ENCODE measurements around the gene NGEF.
"Not testable (repeated sequence)": the region's sequence is repeated elsewhere in the genome, so short reads cannot be mapped to it uniquely, and the experiment has no call there.

The NGEF gene

DNA sequence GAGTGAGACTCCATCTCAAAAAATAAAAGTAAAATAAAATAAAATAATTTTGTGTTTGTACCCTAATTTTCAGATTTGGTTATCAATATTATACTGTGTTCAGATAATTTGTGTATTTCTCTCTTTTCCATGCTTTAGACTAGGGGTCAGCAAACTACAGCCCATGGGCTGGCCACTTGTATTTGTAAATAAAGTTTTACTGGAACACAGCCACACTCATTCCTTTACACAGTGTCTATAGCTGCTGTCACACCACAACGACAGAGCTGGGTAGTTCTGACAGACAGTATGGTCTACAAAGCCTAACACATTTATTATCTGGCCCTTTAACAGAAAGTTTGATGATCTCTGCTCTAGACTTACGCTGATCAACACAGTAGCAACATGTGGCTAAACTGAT, 99.2 kb downstream of the NGEF start:
- Mint-ChIP-seq H3K36me3 (ENCODE audit: low read depth) (peaks cover 4% of the 10 kb centered on the region), H3K4me1 (no peaks in the 10 kb centered on the region), H3K27me3 (ENCODE audit: low read depth) (peaks cover 6% of the 10 kb centered on the region), H3K27ac (no peak overlapping the region), H3K9me3 (peaks cover 25% of the 10 kb centered on the region), H3K4me3 (no peak overlapping the region)
- TF ChIP-seq, protein P1, sequence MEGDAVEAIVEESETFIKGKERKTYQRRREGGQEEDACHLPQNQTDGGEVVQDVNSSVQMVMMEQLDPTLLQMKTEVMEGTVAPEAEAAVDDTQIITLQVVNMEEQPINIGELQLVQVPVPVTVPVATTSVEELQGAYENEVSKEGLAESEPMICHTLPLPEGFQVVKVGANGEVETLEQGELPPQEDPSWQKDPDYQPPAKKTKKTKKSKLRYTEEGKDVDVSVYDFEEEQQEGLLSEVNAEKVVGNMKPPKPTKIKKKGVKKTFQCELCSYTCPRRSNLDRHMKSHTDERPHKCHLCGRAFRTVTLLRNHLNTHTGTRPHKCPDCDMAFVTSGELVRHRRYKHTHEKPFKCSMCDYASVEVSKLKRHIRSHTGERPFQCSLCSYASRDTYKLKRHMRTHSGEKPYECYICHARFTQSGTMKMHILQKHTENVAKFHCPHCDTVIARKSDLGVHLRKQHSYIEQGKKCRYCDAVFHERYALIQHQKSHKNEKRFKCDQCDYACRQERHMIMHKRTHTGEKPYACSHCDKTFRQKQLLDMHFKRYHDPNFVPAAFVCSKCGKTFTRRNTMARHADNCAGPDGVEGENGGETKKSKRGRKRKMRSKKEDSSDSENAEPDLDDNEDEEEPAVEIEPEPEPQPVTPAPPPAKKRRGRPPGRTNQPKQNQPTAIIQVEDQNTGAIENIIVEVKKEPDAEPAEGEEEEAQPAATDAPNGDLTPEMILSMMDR (IDR thresholded peaks at IDR 0.05; ENCODE audit: unreplicated experiment in 3 of 3) = no peak

DNA sequence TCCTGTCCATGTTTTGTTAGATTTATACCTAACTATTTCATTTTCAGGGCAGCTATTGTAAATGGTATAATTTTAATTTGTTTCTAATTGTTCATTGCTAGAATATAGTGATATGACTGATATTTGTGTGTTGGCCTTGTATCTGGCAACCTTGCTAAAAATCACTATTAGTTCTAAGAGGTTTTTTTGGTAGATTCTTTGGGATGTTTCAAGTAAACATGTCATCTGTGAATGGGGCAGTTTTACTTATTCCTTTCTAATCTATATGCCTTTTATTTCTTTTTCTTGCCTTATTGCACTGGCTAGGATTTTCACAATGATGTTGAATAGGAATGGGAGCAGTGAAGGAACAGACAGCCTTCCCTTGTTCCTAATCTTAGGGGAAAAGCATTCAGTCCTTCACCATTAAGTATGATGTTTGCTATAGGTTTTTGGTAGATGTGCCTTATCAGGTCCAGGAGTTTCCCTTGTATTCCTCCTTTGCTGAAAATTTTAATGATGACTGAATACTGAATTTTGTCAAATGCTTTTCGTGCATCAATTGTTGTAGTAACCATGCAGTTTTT, 101.3 kb downstream of the NGEF start:
- TF ChIP-seq, protein P1 (IDR thresholded peaks at IDR 0.05; ENCODE audit: unreplicated experiment in 3 of 3) = no peak

DNA sequence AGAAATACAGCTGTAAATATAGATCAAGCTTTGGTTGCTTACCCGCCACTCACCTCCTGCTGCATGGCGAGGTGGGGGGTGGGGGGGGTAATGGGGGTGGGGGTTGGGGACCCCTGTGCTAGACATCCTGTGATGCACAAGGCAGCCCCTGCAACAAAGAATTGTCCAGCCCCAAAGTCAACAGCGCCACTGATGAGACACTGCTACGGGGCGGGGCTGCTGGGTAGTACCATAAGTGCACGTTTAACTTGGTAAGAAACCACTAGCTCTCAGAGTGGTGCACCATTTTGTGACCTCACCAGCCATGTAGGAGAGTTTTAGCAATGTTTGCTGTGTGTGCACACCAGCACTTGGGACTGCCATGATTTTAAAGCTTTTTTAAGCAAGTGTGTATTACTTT, 102.7 kb downstream of the NGEF start:
- Mint-ChIP-seq H3K4me1 (no peaks in the 10 kb centered on the region), H3K27me3 (ENCODE audit: low read depth) (no peaks in the 10 kb centered on the region), H3K4me3 (no peak overlapping the region), H3K9me3 (peaks cover 25% of the 10 kb centered on the region), H3K27ac (no peak overlapping the region), H3K36me3 (ENCODE audit: low read depth) (peaks cover 4% of the 10 kb centered on the region)
- TF ChIP-seq, protein P1 (IDR thresholded peaks at IDR 0.05; ENCODE audit: unreplicated experiment in 3 of 3) = no peak

More for the DNA sequence above, 101.3 kb downstream of the NGEF start:
- Mint-ChIP-seq H3K27me3 (ENCODE audit: low read depth) (peaks cover 4% of the 10 kb centered on the region), H3K4me3 (no peak overlapping the region), H3K27ac (no peak overlapping the region), H3K36me3 (ENCODE audit: low read depth) (peaks cover 4% of the 10 kb centered on the region), H3K4me1 (no peaks in the 10 kb centered on the region), H3K9me3 (peaks cover 25% of the 10 kb centered on the region)

DNA sequence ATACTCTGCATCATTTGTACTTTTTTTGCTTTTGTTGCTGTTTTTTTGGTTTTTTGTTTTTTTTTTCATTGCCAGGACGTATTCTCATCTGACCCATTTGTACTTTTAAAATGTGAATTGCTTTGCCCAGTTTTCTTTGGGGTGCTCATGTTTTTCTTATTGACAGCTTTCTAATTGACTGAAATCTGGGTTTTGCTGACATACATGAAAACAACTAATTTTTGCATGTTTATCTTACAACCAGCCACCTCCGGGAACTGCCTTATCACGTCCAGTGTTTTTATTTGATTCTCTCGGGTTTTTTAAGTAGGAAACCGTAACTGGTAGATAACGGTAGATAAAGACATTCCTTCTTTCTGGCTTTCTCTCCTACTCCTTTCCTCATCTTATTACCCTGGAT, 104.4 kb downstream of the NGEF start:
- no peak overlapping the region for H3K27ac Mint-ChIP-seq
- peaks cover 25% of the 10 kb centered on the region for H3K9me3 Mint-ChIP-seq
- H3K4me3 Mint-ChIP-seq = no peak overlapping the region
- H3K36me3 Mint-ChIP-seq (ENCODE audit: low read depth) = peaks cover 4% of the 10 kb centered on the region
- no peaks in the 10 kb centered on the region for H3K27me3 Mint-ChIP-seq (ENCODE audit: low read depth)
- TF ChIP-seq, protein P1 (IDR thresholded peaks at IDR 0.05; ENCODE audit: unreplicated experiment in 3 of 3) = no peak
- H3K4me1 Mint-ChIP-seq = no peaks in the 10 kb centered on the region

DNA sequence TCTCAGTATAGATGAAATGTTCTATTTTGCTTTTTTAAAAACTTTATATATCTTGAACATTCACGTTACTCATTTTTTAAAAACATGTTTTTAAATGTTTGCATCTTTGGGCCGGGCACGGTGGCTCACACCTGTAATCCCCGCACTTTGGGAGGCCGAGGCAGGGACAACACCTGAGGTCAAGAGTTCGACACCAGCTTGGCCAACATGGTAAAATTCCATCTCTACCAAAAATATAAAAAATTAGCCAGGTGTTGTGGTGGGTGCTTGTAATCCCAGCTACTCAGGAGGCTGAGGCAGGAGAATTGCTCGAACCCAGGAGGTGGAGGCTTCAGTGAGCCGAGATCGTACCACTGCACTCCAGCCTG, 105.4 kb downstream of the NGEF start:
- H3K27ac Mint-ChIP-seq; H3K4me3 Mint-ChIP-seq; H3K27me3 Mint-ChIP-seq (ENCODE audit: low read depth); H3K36me3 Mint-ChIP-seq (ENCODE audit: low read depth); H3K4me1 Mint-ChIP-seq: not testable (repeated sequence)
- H3K9me3 Mint-ChIP-seq = peaks cover 19% of the 10 kb centered on the region

DNA sequence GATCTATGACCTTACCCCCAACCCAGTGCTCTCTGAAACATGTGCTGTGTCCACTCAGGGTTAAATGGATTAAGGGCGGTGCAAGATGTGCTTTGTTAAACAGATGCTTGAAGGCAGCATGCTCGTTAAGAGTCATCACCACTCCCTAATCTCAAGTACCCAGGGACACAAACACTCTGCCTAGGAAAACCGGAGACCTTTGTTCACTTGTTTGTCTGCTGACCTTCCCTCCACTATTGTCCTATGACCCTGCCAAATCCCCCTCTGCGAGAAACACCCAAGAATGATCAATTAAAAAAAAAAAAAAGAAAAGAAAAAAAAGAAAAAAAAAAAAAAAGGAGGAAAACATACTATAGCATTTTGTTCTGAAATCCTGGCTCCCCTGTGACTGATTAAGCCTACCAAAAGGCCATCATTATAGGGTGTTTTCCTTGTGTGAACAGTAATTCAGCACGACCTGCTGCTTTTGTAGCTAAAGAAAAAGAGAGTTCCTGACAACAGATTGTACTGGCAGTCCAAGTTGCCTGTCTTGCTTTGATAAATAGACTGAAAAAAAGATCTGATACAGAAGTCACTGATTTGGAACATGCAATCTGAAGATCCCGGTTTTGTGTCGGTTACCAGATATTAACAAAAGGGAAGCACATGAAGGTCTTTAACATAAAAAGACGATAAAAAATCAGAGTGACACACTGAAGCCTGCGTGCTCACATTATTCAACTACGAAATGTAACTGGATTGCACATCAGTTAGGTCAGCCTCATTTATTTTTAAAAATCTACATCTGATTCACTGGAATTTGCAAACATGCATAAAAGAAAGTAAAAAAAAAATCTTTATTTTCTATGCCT, 106.0 kb downstream of the NGEF start:
- not testable (repeated sequence) for H3K36me3 Mint-ChIP-seq (ENCODE audit: low read depth); H3K4me1 Mint-ChIP-seq; H3K27me3 Mint-ChIP-seq (ENCODE audit: low read depth); H3K4me3 Mint-ChIP-seq
- Mint-ChIP-seq H3K9me3 (peaks cover 16% of the 10 kb centered on the region), H3K27ac (peak overlapping the region in 1 of 3 experiments; percentile 41)

DNA sequence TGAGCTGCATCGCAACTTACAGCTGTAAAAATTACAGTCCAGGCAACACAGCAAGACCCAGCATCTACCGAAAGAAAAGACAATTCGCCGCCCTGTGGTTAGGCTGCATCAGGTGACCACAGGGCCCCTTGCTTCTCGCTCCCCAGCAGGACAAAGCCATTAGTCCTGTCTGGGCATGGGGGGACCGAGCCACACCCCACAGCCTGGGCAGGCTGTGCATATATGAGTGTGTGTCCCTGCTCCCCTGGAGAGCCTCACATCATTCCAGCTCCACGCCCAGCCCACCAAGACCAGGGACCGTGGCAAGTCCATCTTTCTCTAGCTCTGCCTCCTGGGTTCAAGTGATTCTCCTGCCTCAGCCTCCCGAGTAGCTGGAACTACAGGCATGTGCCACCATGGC, 109.1 kb downstream of the NGEF start:
- Mint-ChIP-seq H3K36me3 (ENCODE audit: low read depth) (no peaks in the 10 kb centered on the region), H3K9me3 (no peaks in the 10 kb centered on the region), H3K27ac (no peak overlapping the region), H3K4me1 (no peaks in the 10 kb centered on the region), H3K27me3 (ENCODE audit: low read depth) (no peaks in the 10 kb centered on the region), H3K4me3 (no peak overlapping the region)
- TF ChIP-seq, protein P1 (IDR thresholded peaks at IDR 0.05; ENCODE audit: unreplicated experiment in 3 of 3) = no peak

Data from nephron (organoid).